ENCODE results near the gene PKHD1.

GRCh38 chr6:52136055-52136454 lies 48.6 kb upstream of the PKHD1 start:
- TF ChIP-seq CTCF (IDR thresholded peaks at IDR 0.05; ENCODE audit: poor library complexity) (no peak), EZH2 (IDR thresholded peaks at IDR 0.05; ENCODE audit: borderline replicate concordance) (no peak), EZH2phosphoT487 (IDR thresholded peaks at IDR 0.05; ENCODE audit: low read depth, severe bottlenecking, unreplicated experiment) (no peak)

Measured in hepatocyte (in vitro differentiated cells).